Loucy (cell line): ENCODE results near the gene EMC10.
A peak's percentile ranks its signal among the peaks of the same experiment; 100 is the strongest.

Experiments
- H2AFZ ChIP-seq: fragments of 200-600 bp; sonication (generic); 2 replicates; pipeline ENCODE4 v1.6.0; 2016; ENCODE audit warnings: antibody characterized with exemption, mild to moderate bottlenecking, low read length, moderate library complexity
- H3F3A ChIP-seq: fragments of 200-600 bp; 2 replicates; pipeline ENCODE4 v1.6.0; 2016; ENCODE audit warnings: antibody characterized with exemption, low read depth, mild to moderate bottlenecking
- H3K27me3 ChIP-seq: fragments of 200-600 bp; sonication (generic); 2 replicates; pipeline ENCODE4 v1.6.1; 2014; ENCODE audit warnings: low read length, mild to moderate bottlenecking; ENCODE audit not compliant: insufficient read depth, poor library complexity, severe bottlenecking
- H3K36me3 ChIP-seq: fragments of 200-600 bp; sonication (generic); 2 replicates; pipeline ENCODE4 v1.6.1; 2016; ENCODE audit warnings: low read length; ENCODE audit not compliant: insufficient read depth
- H3K4me1 ChIP-seq: fragments of 200-600 bp; sonication (generic); 2 replicates; pipeline ENCODE4 v1.5.1; 2014; ENCODE audit warnings: low read length, mild to moderate bottlenecking; ENCODE audit not compliant: insufficient read depth, poor library complexity, severe bottlenecking
- H3K4me2 ChIP-seq: fragments of 200-600 bp; sonication (generic); 2 replicates; pipeline ENCODE4 v1.6.0; 2014; ENCODE audit warnings: antibody characterized with exemption, low read length, low read depth, mild to moderate bottlenecking; ENCODE audit not compliant: poor library complexity, severe bottlenecking
- H3K4me3 ChIP-seq: fragments of 200-600 bp; sonication (generic); 2 replicates; pipeline ENCODE4 v1.5.1; 2014; ENCODE audit warnings: low read length, mild to moderate bottlenecking, mixed read lengths; ENCODE audit not compliant: poor library complexity, severe bottlenecking
- H3K79me2 ChIP-seq: fragments of 200-600 bp; sonication (generic); 2 replicates; pipeline ENCODE4 v1.6.1; 2014; ENCODE audit warnings: low read length; ENCODE audit not compliant: insufficient read depth
- H3K9ac ChIP-seq: fragments of 200-600 bp; sonication (generic); 2 replicates; pipeline ENCODE4 v1.6.0; 2014; ENCODE audit warnings: mild to moderate bottlenecking, low read depth, low read length, moderate library complexity; ENCODE audit not compliant: poor library complexity, severe bottlenecking
- H3K9me2 ChIP-seq: fragments of 200-600 bp; sonication (generic); replicated peaks from 2 replicates; pipeline ENCODE4 v1.6.1; 2016; ENCODE audit warnings: low read depth, low read length, mixed read lengths
- H3K9me3 ChIP-seq: fragments of 200-600 bp; sonication (generic); 2 replicates; pipeline ENCODE4 v1.6.1; 2014; ENCODE audit warnings: mild to moderate bottlenecking, antibody characterized with exemption, low read length, low read depth; ENCODE audit not compliant: insufficient read depth
- H4K20me1 ChIP-seq: fragments of 200-600 bp; sonication (generic); 2 replicates; pipeline ENCODE4 v1.6.0; 2014; ENCODE audit warnings: antibody characterized with exemption, low read length, mild to moderate bottlenecking; ENCODE audit not compliant: insufficient read depth, poor library complexity, severe bottlenecking
- EZH2phosphoT487 ChIP-seq: fragments of 200-600 bp; IDR thresholded peaks from 2 replicates; pipeline ENCODE4 v1.6.1; 2018; ENCODE audit warnings: antibody characterized with exemption, mild to moderate bottlenecking, moderate library complexity, borderline replicate concordance
- TF ChIP-seq, protein P1 (sequence below): fragments of 200-600 bp; sonication (generic); conservative IDR thresholded peaks from 2 replicates; pipeline ENCODE4 v1.5.1; 2014; ENCODE audit warnings: mild to moderate bottlenecking, antibody characterized with exemption, low read length

EMC10 gene

DNA sequence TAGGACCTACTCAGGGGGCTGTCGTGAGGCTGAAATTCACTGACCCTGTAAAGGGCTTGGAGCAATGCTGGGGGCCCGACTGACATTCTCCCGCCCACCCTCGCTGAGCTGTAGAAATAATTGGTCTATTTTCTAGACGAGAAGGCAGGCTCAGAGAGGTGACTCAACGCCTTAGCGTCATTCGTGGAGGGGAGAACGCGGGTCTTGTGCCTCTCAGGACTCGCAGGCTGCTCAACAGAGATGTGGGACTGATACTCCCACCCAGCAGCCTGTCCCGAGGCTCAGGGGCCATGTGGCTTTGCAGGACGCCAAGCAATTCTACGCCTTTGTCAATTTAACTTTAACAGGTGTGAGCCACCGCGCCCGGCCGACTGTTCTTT is 61.0 kb downstream of the EMC10 start:
- Histone ChIP-seq H3K4me3 (no peak overlapping the region), H3K27me3 (no peaks in the 10 kb centered on the region), H3K9ac (no peak overlapping the region), H2AFZ (no peak overlapping the region), H3K9me3 (peaks cover 4% of the 10 kb centered on the region; the same call in 1 of the 2 replicates), H3K4me1 (no peaks in the 10 kb centered on the region), H4K20me1 (no peaks in the 10 kb centered on the region), H3F3A (no peaks in the 10 kb centered on the region), H3K36me3 (no peaks in the 10 kb centered on the region), H3K4me2 (no peak overlapping the region), H3K79me2 (no peaks in the 10 kb centered on the region), H3K9me2 (no peaks in the 10 kb centered on the region)
- TF ChIP-seq EZH2phosphoT487 = no peak
- TF ChIP-seq, protein P1, sequence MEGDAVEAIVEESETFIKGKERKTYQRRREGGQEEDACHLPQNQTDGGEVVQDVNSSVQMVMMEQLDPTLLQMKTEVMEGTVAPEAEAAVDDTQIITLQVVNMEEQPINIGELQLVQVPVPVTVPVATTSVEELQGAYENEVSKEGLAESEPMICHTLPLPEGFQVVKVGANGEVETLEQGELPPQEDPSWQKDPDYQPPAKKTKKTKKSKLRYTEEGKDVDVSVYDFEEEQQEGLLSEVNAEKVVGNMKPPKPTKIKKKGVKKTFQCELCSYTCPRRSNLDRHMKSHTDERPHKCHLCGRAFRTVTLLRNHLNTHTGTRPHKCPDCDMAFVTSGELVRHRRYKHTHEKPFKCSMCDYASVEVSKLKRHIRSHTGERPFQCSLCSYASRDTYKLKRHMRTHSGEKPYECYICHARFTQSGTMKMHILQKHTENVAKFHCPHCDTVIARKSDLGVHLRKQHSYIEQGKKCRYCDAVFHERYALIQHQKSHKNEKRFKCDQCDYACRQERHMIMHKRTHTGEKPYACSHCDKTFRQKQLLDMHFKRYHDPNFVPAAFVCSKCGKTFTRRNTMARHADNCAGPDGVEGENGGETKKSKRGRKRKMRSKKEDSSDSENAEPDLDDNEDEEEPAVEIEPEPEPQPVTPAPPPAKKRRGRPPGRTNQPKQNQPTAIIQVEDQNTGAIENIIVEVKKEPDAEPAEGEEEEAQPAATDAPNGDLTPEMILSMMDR = no peak

DNA sequence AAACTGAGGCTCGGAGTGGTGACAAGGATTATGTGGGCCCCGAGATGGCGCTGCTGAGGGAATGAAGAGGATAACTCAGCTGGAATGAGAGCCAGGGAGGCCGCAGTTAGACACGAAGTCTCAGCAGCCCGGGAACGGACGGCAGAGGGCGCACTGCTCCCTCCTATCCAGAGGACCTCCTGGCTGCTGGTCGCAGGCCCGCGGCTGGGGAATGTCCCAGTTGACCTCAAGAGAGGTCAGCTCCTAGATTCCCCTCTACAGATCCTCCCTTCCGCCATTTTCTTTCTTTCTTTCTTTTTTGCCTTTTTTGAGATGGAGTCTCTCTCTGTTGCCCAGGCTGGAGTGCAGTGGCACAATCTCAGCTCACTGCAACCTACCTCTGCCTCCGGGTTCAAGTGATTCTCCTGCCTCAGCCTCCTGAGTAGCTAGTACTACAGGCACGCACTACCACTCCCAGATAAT is 61.5 kb downstream of the EMC10 start:
- Histone ChIP-seq H3F3A (no peaks in the 10 kb centered on the region), H3K79me2 (no peaks in the 10 kb centered on the region), H3K4me1 (no peaks in the 10 kb centered on the region), H3K9me2 (no peaks in the 10 kb centered on the region), H3K4me2 (no peak overlapping the region), H3K27me3 (no peaks in the 10 kb centered on the region), H4K20me1 (no peaks in the 10 kb centered on the region), H3K9ac (no peak overlapping the region), H3K4me3 (no peak overlapping the region), H3K36me3 (no peaks in the 10 kb centered on the region), H3K9me3 (no peaks in the 10 kb centered on the region), H2AFZ (no peak overlapping the region)
- TF ChIP-seq EZH2phosphoT487 = no peak
- TF ChIP-seq, protein P1 = peak; percentile 81
